GM18907 (cell line): ENCODE results near the gene SLC19A1.

Experiments used
- ATAC-seq: cut with Tn5 transposase; IDR thresholded peaks from one replicate; pipeline ENCODE4 v1.9.1; 2021; ENCODE audit warnings: mild to moderate bottlenecking, moderate library complexity; ENCODE audit not compliant: unreplicated experiment

Gene SLC19A1

DNA sequence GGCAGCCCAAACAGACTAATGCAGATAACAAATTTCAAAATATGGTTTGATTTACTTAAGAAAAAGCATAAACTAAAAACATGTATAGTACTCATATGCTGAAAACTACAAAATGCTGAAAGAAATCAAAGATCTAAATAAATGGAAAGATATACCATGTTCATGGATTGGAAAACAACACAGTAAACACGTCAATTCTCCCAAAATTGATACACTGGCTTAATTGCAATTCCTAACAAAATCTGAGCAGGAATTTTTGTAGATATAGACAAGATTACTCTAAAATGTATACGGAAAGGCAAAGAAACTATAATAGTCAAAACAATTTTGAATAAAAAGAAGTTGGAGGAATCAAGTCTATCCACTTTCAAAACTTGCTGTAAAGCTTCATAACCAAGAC lies 21.0 kb downstream of the SLC19A1 start:
- ATAC-seq: no peak

DNA sequence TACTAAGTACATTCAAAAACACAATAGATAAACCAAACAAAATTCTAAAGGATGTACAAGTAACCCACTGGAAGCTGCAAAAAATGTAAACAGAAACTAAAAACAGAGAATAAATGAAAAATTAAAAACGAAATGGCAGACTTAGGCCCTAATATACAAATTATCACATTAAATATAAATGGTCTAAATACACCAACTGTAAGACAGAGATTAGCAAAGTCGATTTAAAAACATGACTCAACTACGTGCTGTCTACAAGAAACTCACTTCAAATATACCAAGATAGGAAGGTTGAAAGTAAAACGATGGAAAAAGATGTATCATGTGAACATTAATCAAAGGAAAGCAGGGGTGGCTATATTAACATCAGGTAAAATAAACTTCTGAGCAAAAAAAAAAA lies 23.1 kb downstream of the SLC19A1 start:
- no peak for ATAC-seq

DNA sequence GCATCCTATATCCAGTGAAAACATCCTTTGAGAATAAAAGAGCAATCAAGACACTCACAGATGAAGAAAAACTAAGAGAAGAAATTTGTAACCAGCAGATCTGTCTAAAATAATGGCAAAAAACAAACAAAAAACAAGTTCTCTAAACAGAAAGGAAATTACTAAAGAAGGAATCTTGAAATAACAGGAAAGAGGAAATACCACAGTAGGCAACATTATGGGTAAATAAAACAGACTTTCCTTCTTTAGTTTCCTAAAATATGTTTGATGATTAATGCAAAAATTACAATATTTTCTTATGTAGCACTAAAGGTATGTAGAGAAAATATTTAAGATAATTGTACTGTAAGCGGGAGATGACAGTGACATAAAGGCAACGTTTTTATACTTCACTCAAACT lies 23.5 kb downstream of the SLC19A1 start:
- ATAC-seq: no peak

DNA sequence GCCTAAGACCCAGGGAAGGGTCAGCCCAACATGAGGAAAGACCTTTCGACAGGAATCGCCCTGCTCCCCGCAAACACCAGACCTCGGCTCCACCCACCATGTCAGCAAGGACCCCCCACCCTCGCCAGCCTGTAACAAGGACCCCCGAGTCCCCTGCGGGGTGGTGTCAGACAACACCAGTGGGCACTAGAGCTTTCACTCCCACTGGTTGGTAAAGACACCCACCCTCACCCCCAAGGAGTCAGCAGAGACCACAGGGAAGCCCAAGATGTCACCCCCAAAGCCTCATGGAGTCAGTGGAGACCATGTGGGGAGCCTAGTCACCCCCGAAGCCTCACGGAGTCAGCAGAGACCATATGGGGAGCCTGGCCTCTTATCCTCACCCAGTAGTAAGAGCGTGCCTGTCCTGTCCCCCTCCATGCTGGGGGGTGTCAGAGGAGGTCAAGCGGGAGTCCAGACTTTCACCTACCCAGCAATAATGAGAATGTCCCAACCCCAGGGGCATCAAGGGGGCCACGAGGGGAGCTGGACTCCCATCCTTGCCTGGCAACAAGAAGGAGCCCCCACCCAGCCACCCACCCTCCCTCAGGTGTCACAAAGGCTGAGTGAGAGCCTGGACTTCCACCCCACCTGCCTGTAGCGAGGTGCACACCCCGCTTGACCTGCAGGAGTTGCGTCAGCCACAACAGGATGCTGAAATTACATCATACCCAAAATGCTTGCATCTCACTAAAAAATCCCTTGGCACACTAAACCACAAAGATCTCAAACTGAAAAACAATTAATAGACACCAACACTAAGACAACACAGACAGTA lies 24.8 kb downstream of the SLC19A1 start:
- no peak for ATAC-seq

DNA sequence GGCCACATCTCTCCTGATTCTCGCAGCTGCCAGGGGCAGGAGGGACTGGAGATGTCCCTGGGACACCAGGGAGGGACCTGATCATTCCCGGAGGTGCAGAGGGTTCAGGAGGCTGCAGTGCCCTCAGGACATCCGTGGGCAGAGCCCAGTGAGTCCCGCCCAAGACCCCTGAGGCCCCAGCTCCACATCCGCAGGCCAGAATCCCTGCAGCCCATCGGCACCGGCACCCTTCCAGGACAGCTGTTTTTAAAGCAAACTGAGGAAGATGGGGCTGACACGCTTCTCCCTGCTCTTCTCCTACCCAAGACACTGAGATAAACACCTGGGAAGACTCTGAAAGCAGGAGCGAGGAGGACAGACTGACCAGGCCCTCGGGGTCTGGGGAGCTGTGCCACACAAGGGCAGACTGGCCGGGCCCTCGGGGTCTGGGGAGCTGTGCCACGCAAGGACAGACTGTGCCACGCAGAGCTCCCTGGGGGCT lies 25.5 kb downstream of the SLC19A1 start:
- ATAC-seq: no peak

DNA sequence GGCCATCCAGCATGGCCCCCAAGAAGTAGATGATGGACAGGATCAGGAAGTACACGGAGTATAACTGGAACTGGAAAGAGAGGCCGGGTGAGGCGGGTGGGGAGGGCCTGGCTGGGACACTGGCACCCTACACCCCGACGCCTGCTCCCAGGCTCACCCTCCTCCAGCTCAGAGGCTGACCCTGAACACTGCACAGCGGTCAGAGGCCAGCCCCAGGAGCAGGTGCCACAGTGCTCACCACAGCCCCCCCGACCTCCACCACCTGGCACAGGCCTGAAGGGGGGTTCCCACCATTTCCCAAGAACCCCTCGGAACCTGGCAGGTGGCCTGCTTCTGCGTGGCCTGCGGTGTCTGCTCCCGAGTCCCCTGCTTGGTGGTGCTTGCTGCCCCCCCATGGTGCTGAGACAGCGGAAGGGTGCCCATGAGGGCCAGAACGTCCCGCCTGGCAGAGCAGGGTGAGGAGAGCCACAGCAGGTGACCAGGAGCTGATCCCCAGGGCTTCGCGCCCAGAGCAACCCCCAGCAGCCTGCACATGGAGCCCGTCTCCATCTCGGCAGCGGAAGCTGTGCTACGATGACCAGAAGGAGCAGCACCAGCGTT lies 26.1 kb downstream of the SLC19A1 start:
- ATAC-seq: no peak

DNA sequence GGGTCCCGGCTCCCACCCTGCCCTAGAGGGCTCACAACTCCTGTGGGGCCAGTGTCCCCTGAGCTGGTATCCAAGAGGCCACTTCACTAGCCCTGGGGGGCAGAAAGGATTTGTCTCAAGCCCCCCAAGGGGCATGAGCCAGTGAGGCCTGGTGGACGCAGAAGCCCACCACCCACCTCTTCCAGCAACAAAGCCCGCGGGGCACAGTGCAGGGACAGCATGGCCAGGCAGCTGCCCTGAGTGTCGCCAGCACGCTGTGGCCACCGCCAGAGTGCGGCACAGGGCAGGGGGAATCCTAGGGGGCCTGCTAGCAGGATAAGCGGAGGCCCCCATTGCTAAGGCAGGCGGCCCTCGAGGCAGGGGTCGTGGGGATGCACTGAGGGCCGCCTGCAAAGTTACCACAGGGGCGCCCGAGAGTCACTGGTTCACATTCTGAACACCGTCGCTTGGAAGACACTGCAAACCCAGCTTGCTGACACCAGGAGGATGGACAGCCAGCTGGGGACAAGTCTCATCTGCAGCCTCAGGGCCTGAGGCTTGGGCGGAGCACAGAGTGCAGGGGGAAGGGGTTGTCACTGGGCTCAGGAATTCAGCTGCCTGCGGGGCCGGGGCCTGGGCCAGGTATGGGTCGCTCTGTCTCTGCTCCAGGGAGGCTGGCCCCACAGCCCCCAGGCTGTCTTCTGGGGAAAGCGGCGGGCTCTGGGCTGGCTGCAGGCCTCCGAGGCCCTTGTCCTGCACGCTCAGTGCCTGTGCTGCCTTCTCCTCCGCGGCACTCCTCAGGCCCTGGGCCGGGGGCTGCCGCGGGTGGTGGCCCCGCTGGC lies 26.8 kb downstream of the SLC19A1 start:
- no peak for ATAC-seq

DNA sequence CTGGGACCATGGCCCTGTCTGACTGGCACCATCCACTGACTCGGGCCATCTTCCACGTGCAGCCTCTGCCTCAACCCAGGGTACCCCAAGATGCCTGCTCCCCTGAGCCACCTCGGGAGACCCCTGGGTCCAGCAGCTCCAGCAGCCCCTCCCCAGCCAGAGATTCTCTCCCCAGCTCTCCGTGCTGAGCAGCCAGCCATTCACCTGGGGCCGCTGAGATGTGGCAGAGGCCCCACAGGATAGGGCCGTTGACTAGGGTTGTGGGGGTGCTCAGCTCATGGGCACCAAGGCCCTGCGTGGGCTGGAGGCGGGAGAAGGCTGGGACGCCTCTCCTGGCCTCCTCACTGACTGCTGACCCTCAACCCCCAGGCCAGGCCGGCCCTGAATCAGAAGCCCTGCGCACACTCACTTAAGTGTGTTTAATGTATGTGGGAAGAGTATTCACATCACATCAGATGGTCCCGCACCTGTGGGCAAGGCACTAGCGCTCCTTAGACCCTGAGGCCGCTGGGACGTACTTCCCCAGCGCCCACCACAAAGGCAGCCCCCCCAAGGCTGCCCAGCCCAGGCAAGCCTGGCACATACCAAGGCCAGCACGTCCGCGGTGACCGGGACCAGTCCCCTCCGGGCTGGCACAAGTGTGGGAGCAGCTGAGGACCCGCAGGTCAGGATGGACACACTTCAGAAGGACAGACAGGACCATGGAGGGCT lies 27.8 kb downstream of the SLC19A1 start:
- ATAC-seq: no peak

DNA sequence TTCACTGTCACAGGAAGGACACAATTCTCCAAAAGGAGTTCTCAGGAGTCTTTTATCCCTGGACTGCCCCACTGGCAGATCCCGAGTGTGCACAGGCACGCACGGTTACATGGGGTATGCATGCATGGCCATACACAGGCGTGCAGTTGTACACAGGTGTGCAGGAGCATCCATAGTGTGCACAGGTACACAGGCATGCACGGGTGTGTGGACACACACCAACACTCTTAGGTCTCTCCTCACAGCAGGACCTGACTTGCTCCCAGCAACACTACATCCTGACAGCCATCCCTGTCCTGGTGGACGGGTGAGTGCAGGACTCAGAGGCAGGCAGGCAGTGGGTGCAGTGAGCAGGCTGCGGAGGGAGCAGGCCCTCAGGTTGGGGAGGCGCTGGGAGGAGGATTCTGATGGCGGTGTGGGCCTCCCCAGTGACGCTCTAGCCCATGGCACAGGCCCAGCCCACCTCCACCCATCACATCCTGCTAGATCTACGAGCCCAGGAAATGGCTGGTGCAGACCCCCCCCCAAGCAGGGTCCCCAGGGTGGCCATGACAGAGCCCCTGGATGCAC lies 28.4 kb downstream of the SLC19A1 start:
- ATAC-seq: no peak

DNA sequence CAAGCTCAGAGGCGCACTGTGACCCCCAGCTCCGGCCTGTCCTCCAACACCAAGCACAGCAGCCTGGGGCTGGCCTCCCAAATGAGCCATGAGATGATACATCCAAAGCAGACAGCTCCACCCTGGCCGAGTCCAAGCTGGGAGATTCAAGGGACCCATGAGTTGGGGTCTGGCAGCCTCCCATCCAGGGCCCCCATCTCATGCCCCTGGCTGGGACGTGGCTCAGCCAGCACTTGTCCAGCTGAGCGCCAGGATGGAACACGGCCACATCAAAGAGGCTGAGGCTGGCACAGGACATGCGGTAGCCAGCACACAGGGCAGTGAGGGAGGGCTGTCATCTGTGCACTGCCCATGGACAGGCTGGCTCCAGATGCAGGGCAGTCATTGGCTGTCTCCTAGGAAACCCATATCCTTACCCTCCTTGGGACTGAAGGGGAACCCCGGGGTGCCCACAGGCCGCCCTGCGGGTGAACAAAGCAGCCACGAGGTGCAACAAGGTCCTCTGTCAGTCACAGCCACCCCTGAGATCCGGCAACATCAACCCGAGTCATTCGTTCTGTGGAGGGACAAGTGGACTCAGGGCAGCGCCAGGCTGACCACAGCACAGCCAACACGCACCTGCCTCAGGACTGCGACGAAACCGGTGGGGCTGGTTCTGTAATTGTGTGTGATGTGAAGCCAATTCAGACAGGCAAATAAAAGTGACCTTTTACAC lies 29.1 kb downstream of the SLC19A1 start:
- ATAC-seq: no peak

DNA sequence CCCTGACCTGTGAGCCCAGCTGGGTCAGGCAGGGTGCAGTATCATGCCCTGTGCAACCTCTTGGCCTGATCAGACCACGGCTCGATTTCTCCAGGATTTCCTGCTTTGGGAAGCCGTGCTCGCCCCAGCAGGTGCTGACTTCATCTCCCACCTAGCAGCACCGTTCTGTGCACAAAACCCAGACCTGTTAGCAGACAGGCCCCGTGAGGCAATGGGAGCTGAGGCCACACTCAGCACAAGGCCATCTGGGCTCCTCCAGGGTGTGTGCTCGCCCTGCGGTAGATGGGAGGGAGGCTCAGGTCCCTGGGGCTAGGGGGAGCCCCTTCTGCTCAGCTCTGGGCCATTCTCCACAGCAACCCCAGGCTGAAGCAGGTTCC lies 29.6 kb downstream of the SLC19A1 start:
- ATAC-seq: no peak

DNA sequence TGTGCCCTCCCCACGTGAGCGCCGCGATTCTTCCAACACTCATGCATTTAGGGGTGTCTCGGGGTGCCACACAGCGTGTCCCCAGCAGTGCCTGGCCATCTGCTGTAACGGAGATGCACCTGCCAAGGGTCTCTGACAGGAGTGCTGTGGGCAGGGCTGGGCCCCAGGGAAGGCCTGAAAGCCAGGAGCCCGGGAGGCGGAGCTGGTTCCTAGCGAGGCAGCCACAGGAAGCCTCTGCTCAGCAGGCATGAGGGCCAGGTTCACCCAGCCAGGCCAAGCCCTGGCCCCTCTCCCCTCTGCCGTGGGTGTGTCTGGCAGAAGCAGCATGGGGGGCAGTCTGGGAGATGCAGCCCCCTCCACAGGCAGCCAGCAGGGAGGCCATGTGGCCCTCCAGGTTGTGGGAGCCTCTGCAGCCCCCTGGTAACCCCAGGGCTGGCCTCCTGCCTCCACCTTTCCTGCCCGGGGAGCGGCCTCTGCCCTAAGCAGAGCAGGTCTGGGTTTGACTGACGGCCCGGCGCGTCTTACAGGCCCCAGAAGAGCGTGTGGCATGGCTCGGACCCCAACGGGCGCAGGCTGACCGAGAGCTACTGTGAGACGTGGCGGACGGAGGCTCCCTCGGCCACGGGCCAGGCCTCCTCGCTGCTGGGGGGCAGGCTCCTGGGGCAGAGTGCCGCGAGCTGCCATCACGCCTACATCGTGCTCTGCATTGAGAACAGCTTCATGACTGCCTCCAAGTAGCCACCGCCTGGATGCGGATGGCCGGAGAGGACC lies 30.4 kb downstream of the SLC19A1 start:
- no peak for ATAC-seq

DNA sequence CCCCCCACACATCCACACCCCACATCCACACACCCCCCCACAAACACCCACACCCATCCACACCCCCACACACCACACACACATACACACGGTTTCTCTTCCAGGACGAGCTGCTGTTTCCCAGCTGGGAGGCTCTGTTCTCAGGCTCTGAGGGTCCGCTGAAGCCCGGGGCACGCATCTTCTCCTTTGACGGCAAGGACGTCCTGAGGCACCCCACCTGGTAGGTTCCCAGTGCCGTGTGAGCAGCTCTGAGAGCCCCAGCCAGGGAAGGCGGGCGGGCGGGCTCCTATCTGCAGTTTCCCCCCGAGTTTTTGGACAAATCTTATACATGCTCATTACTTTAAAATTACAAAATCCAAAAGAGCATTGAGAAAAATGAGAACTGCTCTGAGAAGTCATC lies 31.2 kb downstream of the SLC19A1 start:
- no peak for ATAC-seq

DNA sequence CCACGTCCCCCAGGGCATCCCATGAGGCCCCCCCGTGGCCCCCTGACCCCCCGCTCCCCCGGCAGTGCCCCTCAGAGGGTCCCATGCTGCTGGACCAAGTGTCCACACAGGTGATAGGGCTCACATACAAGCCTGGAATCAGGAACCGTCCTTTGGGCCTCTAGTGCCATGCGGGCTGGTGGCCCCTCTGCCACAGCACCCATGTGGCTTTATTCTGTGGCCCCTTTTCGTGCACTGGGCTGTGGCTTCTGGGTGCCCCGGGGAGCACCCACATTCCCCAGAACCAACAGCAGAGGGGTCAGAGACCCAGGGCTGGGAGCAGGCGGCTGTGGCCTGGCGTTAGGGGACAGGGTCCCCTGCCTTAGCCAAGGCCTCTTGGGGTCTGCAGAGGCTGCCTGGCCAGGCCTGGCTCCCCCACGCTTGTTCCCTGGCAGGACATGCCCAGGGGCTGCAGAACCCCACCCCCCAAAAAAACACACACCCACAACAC lies 31.7 kb downstream of the SLC19A1 start:
- ATAC-seq: no peak

DNA sequence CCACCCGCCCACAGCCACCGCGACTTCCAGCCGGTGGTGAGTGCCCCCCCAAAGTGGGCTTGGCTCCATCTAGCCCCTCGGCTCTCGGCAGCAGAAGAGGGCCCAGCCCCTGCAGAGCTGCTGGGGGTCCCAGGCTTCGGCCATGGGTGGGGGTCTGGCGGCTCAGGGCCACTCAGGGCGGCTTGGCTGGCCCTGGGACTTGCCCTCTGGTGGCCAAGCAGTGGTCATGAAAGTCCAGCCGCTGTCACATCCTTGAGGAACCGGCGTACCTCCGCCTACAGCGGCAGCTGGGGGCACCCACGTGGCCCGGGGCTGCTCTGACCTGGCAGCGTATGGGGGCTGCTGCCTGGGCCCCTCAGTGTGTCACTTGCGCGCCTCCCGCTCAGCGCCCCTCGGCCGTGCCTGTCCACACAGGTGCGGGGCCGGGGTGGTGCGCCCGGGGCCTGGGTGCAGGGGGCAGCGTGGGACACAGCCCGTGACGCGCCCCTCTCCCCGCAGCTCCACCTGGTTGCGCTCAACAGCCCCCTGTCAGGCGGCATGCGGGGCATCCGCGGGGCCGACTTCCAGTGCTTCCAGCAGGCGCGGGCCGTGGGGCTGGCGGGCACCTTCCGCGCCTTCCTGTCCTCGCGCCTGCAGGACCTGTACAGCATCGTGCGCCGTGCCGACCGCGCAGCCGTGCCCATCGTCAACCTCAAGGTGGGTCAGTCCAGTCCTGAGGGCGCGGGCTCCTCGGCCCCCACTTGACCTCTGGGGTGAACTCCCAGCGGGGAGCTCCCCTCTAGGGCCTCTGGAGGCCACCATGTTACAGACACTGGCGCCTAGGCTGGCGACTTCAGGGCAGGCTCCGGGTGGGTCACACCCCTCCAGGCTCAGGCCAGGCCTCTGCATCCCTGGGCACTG lies 32.4 kb downstream of the SLC19A1 start:
- no peak for ATAC-seq

DNA sequence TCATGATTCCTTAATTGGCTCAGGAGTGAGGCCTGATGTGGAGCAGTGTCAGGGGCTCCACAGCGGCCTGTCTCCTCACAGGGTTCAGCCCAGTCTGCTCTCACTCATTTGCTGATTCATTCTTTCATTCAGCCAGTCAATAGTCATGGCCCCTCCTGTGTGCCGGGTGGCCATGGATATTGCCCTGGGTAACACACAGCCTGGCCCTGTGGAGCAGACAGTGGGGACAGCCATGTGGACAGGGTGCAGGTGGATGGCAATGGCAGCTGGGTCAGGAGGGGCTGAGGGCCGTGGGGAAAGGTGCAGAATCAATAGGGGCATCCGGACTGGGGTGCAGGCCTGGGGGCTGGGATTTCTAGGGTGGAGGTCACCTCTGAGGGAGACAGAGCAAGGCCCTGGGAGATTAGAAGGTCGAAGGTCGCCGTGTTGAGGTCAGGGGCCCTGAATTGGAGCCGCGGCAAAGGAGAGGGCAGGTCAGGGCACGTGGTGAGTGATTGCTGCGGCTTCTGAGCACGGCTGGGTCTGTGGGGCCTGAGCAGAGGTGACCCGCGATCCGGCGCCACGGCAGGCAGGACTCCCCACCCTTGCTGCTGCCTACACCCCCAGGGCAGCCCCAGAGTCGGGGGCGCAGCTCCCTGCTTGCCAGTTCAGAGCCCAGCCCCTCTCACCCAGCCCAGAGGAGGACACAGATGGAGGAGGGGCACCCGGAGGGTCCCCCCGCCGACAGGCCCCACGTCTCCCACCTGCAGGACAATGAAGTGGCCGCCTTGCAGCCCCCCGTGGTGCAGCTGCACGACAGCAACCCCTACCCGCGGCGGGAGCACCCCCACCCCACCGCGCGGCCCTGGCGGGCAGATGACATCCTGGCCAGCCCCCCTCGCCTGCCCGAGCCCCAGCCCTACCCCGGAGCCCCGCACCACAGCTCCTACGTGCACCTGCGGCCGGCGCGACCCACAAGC lies 33.4 kb downstream of the SLC19A1 start:
- no peak for ATAC-seq

DNA sequence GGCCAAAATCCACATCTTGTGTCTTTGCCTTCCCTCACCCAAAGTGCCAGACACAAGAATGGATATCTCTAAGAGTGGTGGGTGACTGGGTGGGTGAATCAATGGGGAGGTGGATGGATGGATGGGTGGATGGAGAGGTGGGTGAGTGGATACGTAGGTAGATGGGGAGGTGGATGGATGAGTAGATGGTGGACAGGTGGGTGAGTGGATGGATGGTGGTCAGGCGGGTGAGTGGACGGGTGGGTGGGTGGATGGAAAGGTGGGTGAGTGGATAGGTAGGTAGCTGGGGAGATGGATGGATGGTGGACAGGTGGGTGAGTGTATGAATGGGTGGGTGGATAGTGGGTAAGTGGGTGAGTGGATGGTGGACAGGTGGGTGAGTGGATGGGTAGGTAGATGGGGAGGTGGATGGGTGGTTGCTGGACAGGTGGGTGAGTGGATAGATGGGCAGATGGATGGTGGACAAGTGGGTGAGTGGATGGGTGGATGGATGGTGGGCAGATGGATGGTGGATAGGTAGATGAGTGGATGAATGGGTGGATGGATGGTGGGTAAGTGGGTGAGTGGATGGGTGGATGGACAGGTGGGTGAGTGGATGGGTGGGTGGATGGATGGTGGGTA lies 34.2 kb downstream of the SLC19A1 start:
- no peak for ATAC-seq
